Uterus (tissue), 2 donors: Measurements from ENCODE around the gene RBM10.

ENCODE experiments used
- CTCF ChIP-seq, 4 experiments: fragments of 200-600 bp in 2 of 4; fragments of 450-650 bp in 2 of 4; sonication (generic) in 2 of 4; IDR thresholded peaks; one replicate each; pipeline ENCODE4 v1.5.1; 2016 to 2019; ENCODE audit warnings: antibody characterized with exemption in 4 of 4, mild to moderate bottlenecking in 2 of 4, moderate library complexity in 1 of 4
- POLR2A ChIP-seq, 2 donors: fragments of 450-650 bp; IDR thresholded peaks; one replicate each; pipeline ENCODE4 v1.6.1; 2016; ENCODE audit warnings: antibody characterized with exemption in 2 of 2, mild to moderate bottlenecking in 1 of 2, moderate library complexity in 1 of 2

GRCh38 chrX:47194194-47194787 is 49.3 kb downstream of the RBM10 start:
- TF ChIP-seq CTCF (IDR thresholded peaks at IDR 0.05) (no peak), POLR2A (IDR thresholded peaks at IDR 0.05) (no peak)
